Loucy (cell line): ENCODE measurements around the gene CD200R1.

Source experiments
- H2AFZ ChIP-seq: fragments of 200-600 bp; sonication (generic); 2 replicates; pipeline ENCODE4 v1.6.0; 2016; ENCODE audit warnings: antibody characterized with exemption, mild to moderate bottlenecking, low read length, moderate library complexity
- H3F3A ChIP-seq: fragments of 200-600 bp; 2 replicates; pipeline ENCODE4 v1.6.0; 2016; ENCODE audit warnings: antibody characterized with exemption, low read depth, mild to moderate bottlenecking
- H3K27me3 ChIP-seq: fragments of 200-600 bp; sonication (generic); 2 replicates; pipeline ENCODE4 v1.6.1; 2014; ENCODE audit warnings: low read length, mild to moderate bottlenecking; ENCODE audit not compliant: insufficient read depth, poor library complexity, severe bottlenecking
- H3K36me3 ChIP-seq: fragments of 200-600 bp; sonication (generic); 2 replicates; pipeline ENCODE4 v1.6.1; 2016; ENCODE audit warnings: low read length; ENCODE audit not compliant: insufficient read depth
- H3K4me1 ChIP-seq: fragments of 200-600 bp; sonication (generic); 2 replicates; pipeline ENCODE4 v1.5.1; 2014; ENCODE audit warnings: low read length, mild to moderate bottlenecking; ENCODE audit not compliant: insufficient read depth, poor library complexity, severe bottlenecking
- H3K4me2 ChIP-seq: fragments of 200-600 bp; sonication (generic); 2 replicates; pipeline ENCODE4 v1.6.0; 2014; ENCODE audit warnings: antibody characterized with exemption, low read length, low read depth, mild to moderate bottlenecking; ENCODE audit not compliant: poor library complexity, severe bottlenecking
- H3K4me3 ChIP-seq: fragments of 200-600 bp; sonication (generic); 2 replicates; pipeline ENCODE4 v1.5.1; 2014; ENCODE audit warnings: low read length, mild to moderate bottlenecking, mixed read lengths; ENCODE audit not compliant: poor library complexity, severe bottlenecking
- H3K79me2 ChIP-seq: fragments of 200-600 bp; sonication (generic); 2 replicates; pipeline ENCODE4 v1.6.1; 2014; ENCODE audit warnings: low read length; ENCODE audit not compliant: insufficient read depth
- H3K9ac ChIP-seq: fragments of 200-600 bp; sonication (generic); 2 replicates; pipeline ENCODE4 v1.6.0; 2014; ENCODE audit warnings: mild to moderate bottlenecking, low read depth, low read length, moderate library complexity; ENCODE audit not compliant: poor library complexity, severe bottlenecking
- H3K9me2 ChIP-seq: fragments of 200-600 bp; sonication (generic); replicated peaks from 2 replicates; pipeline ENCODE4 v1.6.1; 2016; ENCODE audit warnings: low read depth, low read length, mixed read lengths
- H3K9me3 ChIP-seq: fragments of 200-600 bp; sonication (generic); 2 replicates; pipeline ENCODE4 v1.6.1; 2014; ENCODE audit warnings: mild to moderate bottlenecking, antibody characterized with exemption, low read length, low read depth; ENCODE audit not compliant: insufficient read depth
- H4K20me1 ChIP-seq: fragments of 200-600 bp; sonication (generic); 2 replicates; pipeline ENCODE4 v1.6.0; 2014; ENCODE audit warnings: antibody characterized with exemption, low read length, mild to moderate bottlenecking; ENCODE audit not compliant: insufficient read depth, poor library complexity, severe bottlenecking
- EZH2phosphoT487 ChIP-seq: fragments of 200-600 bp; IDR thresholded peaks from 2 replicates; pipeline ENCODE4 v1.6.1; 2018; ENCODE audit warnings: antibody characterized with exemption, mild to moderate bottlenecking, moderate library complexity, borderline replicate concordance
- TF ChIP-seq, protein P1 (sequence below): fragments of 200-600 bp; sonication (generic); conservative IDR thresholded peaks from 2 replicates; pipeline ENCODE4 v1.5.1; 2014; ENCODE audit warnings: mild to moderate bottlenecking, antibody characterized with exemption, low read length

CD200R1 gene

DNA sequence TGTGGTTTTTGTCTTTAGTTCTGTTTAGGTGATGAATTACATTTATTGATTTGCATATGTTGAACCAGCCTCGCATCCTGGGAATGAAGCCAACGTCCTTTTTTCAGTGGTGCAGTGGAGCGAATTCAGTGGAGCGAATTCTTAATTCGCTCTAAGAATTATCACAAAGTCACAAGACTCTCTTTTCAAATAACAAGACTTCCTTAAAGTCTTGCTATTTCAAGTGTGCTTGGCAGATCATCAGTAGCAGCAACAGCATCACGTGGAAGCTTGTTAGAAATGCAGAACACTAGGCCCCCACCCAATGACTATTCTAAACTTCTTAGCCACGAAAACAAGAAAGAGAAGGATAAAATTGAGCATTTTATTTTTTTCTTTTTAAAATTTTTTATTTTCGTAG, 70.1 kb downstream of the CD200R1 start:
- no peaks in the 10 kb centered on the region for H3K36me3 ChIP-seq
- no peaks in the 10 kb centered on the region for H4K20me1 ChIP-seq
- no peak overlapping the region for H3K4me3 ChIP-seq
- H3K4me1 ChIP-seq: peaks cover 9% of the 10 kb centered on the region
- H3K79me2 ChIP-seq: no peaks in the 10 kb centered on the region
- H3K9me2 ChIP-seq: no peaks in the 10 kb centered on the region
- H3K27me3 ChIP-seq: no peaks in the 10 kb centered on the region
- no peaks in the 10 kb centered on the region for H3K9me3 ChIP-seq
- H3K4me2 ChIP-seq: no peak overlapping the region
- no peak overlapping the region for H2AFZ ChIP-seq
- no peak overlapping the region for H3K9ac ChIP-seq
- no peaks in the 10 kb centered on the region for H3F3A ChIP-seq
- TF ChIP-seq, protein P1, sequence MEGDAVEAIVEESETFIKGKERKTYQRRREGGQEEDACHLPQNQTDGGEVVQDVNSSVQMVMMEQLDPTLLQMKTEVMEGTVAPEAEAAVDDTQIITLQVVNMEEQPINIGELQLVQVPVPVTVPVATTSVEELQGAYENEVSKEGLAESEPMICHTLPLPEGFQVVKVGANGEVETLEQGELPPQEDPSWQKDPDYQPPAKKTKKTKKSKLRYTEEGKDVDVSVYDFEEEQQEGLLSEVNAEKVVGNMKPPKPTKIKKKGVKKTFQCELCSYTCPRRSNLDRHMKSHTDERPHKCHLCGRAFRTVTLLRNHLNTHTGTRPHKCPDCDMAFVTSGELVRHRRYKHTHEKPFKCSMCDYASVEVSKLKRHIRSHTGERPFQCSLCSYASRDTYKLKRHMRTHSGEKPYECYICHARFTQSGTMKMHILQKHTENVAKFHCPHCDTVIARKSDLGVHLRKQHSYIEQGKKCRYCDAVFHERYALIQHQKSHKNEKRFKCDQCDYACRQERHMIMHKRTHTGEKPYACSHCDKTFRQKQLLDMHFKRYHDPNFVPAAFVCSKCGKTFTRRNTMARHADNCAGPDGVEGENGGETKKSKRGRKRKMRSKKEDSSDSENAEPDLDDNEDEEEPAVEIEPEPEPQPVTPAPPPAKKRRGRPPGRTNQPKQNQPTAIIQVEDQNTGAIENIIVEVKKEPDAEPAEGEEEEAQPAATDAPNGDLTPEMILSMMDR: no peak
- no peak for TF ChIP-seq EZH2phosphoT487

DNA sequence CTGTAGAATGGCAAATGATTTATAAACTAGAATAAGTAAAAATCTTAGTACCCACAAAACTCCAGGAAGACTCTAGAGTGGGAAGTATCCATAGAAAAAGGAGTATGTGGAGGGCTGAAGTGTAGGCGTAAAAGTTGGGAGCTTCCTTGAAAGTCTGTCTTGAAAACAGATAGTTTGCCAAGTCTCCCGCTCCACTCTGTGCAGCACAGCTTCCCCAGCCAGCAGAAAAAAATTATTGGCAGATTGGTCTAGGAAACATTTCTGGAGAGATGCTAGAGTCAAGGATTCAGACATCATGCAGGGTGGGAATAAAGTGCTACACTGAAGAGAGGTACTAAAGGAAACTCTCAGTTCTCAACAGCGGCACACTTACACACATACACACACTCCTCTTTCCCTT, 74.8 kb downstream of the CD200R1 start:
- H3K27me3 ChIP-seq: no peaks in the 10 kb centered on the region
- H2AFZ ChIP-seq: no peak overlapping the region
- H3K9ac ChIP-seq: no peak overlapping the region
- H3K79me2 ChIP-seq: no peaks in the 10 kb centered on the region
- H3K9me2 ChIP-seq: no peaks in the 10 kb centered on the region
- no peaks in the 10 kb centered on the region for H4K20me1 ChIP-seq
- TF ChIP-seq EZH2phosphoT487: no peak
- TF ChIP-seq, protein P1: no peak
- no peaks in the 10 kb centered on the region for H3K9me3 ChIP-seq
- no peak overlapping the region for H3K4me3 ChIP-seq
- H3K4me2 ChIP-seq: no peak overlapping the region
- H3K4me1 ChIP-seq: no peaks in the 10 kb centered on the region
- H3F3A ChIP-seq: no peaks in the 10 kb centered on the region
- no peaks in the 10 kb centered on the region for H3K36me3 ChIP-seq

DNA sequence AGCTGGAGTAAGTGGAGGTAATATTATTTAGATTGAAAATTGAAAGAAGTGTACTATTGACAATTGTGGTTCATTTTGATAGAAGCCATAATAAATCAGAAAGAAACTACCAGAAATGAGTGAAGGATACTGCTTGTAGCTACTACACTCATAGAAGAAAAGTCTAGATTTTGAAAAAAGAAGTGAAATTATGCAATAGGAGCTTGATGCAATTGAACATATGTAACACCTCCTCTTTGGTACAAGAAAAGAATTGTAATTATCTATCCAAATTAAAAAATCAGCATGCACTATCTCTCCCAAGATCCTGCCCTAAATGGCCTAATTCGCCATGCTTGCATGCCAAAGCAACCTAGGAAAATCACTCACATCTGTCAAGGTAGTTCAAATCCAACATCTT, 77.1 kb downstream of the CD200R1 start:
- H3K4me3 ChIP-seq: no peak overlapping the region

More for the DNA sequence above, 77.1 kb downstream of the CD200R1 start:
- Histone ChIP-seq H3K4me1 (no peaks in the 10 kb centered on the region), H3F3A (no peaks in the 10 kb centered on the region), H3K27me3 (no peaks in the 10 kb centered on the region), H3K4me2 (no peak overlapping the region), H4K20me1 (no peaks in the 10 kb centered on the region), H3K9ac (no peak overlapping the region), H2AFZ (no peak overlapping the region), H3K9me2 (no peaks in the 10 kb centered on the region), H3K9me3 (no peaks in the 10 kb centered on the region), H3K36me3 (no peaks in the 10 kb centered on the region), H3K79me2 (no peaks in the 10 kb centered on the region)
- TF ChIP-seq, protein P1: no peak
- no peak for TF ChIP-seq EZH2phosphoT487
